ENCODE measurements around the gene GSK3A. TPM values are rescaled to one million over a fixed set of nuclear protein-coding genes. Genes with fewer than 3 reads are reported as not detected.
A peak's percentile ranks its signal among the peaks of the same experiment; 100 is the strongest.

Gene GSK3A
- total and polyA plus RNA-seq, 9 of the 15 experiments (the other 6 are each of a cell fraction or from before 2014, with no cell fraction given), result 0.62 to 90.7 (median 33.3) TPM

DNA sequence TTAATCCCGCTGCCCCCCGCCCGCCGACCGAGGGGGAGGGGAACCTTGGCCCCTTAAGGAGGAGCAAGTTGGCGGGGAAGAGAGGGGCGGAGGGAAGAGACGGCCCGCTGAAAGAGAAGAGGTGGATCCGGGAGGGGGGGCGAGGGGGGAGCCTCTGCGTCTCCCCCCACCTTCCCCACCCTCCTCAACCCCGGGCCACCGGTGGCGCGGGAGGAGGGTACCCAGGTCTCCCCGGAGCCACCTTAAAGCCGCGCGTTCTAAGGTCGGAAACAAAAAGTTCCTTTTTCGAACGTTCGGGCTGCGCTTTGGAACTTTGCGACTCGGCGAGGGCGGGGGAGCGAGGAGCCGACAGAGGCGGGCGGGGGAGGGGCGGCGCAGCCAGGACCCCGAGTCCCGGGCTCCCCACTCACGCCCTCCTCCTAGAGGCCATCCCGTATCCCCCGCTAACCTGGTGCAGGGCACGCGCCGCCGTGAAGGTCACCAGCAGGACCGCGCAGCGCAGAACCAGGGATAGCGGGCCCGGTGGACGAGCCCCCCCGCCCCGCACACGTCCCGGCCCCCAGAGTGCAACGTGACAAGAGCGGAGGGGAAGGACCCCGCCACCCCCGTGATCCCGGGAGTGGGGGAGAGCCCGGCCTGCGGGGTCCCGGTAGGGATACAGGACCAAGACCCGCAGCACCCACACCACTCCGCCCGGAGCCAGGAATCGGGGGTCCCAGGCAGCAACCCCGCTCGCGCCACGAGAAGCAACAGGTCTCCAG, 11.9 kb upstream of the GSK3A start (continued):
- TF ChIP-seq GMEB1 (CRISPR knock-in tag; IDR thresholded peaks at IDR 0.05) (no peak), ARHGAP35 (IDR thresholded peaks at IDR 0.05; ENCODE audit: partially characterized antibody) (no peak), SNAPC5 (CRISPR knock-in tag; IDR thresholded peaks at IDR 0.05) (no peak), ZNF384 (IDR thresholded peaks at IDR 0.05; ENCODE audit: low read depth, low read length) (no peak), ZNF408 (CRISPR knock-in tag; IDR thresholded peaks at IDR 0.05; ENCODE audit: low read depth) (no peak), FUS (optimal IDR thresholded peaks at IDR 0.05; ENCODE audit: low read depth, low read length) (no peak), AFF1 (IDR thresholded peaks at IDR 0.05; ENCODE audit: low read depth in 1 of 2, partially characterized antibody in 2 of 2) (no peak), KDM4B (IDR thresholded peaks at IDR 0.05; ENCODE audit: borderline replicate concordance in 2 of 2, low read depth in 1 of 2) (0 out of 4 replicates have a peak, but pooled peaks of 1 of the 2 experiments have one; percentile 25), MYC (IDR thresholded peaks at IDR 0.05; ENCODE audit: low read depth, low read length) (no peak), MYC (CRISPR knock-in tag; IDR thresholded peaks at IDR 0.05; ENCODE audit: borderline replicate concordance, low read depth) (0 out of 2 replicates have a peak, but pooled peaks have one; percentile 74), MAX (CRISPR knock-in tag; IDR thresholded peaks at IDR 0.05) (no peak; the same call in none of the 2 replicates), SMARCE1 (IDR thresholded peaks at IDR 0.05) (no peak; the same call in 1 of the 2 replicates), ARNT (IDR thresholded peaks at IDR 0.05) (no peak), HDAC2 (IDR thresholded peaks at IDR 0.05) (no peak), TBP (optimal IDR thresholded peaks at IDR 0.05; ENCODE audit: low read depth, low read length) (no peak), CHD2 (IDR thresholded peaks at IDR 0.05; ENCODE audit: low read depth, low read length) (no peak), CREBBP (IDR thresholded peaks at IDR 0.05; ENCODE audit: low read depth, low read length) (no peak)
- TF ChIP-seq, protein P1, sequence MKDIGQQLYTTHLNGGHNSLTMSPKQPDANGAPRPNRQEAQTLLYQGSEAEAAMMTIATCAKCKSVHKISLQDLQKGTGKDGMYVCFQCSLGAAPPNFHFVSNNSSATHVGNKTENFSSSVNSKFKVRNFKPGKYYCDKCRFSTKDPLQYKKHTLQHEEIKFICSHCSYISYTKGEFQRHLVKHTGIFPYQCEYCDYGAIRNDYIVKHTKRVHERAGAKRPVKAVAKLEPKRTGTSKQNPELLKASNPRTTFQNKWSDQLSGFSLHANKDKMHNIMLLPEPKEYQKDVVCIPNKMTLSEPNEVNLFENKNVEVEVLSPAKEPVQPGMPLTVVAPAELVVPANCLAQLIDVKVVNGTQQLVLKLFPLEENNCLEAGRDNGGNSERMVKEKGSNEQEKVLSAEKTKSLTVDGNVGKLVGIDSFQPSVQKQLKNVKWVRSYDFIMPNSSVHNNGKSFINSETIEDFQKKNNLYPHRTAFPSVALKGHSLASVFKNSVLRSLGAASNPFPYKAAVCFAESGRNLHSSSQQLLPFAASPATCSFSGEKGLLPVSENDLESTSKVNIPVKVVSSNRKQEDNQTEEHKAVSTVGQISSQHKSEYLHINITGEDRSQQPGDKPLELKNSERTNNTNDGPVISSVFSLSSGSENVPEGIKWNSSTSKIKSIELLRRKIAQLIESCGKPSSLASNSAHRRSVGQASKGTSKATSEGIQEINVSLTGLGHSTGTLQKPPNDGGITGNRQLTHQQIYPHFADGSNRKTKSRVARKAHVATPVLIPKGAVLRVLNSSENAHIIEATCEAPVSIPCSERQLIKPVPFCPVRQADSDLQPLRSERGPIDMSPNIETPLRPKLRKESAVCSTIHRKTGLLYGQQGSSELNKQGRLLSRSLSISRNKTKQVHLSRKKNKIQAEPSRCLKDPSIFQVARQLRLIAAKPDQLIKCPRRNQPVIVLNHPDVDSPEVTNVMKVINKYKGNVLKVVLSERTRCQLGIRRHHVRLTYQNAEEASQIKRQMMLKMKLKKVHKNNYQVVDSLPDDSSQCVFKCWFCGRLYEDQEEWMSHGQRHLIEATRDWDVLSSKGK (CRISPR knock-in tag; IDR thresholded peaks at IDR 0.05), result no peak
